Measurements from ENCODE around the gene ERICH2. TPM values are rescaled to one million over a fixed set of nuclear protein-coding genes. Genes with fewer than 3 reads are reported as not detected.

The ERICH2 gene
- total RNA-seq = not detected

DNA sequence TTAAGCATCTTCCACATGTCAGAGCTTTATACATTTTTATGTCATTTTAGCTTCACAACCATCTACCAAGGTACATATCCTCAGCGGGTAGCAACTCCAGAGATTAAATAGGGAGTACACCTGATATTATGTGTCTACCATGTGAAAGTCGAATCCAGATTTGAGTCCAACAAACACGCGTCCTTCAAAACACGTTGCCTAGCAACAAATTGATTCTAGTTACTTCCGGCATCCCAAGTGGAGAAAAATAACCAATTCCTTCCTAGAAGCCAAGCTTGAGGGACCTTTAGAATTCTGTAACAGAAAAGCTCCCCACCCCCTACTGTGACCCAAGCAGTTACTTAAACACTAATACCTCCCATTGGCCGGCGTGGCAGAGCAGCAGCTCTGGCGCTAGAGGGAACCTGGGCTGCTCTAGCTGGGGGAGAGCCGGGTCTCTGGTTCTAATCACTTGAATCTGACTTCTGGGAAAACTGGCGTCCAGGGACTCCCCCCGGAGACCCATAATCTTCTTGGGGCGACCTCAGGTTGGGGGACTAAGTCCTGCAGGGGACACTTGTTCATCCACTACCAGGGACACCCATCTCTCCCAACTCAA lies at the start of gene ERICH2:
ERICH2 (plus strand) TSS at position 371 of the 598 bp plus-strand sequence. CDS start 304 bp downstream, outside the sequence.

GRCh38 chr2:170816504-170817092 lies 46.4 kb downstream of the ERICH2 start, which contains the start of gene GAD1:
Gene GAD1, plus strand, starts transcription at chr2:170816887. Its CDS starts 1,705 bp downstream, at chr2:170818592.

Other genes starting within 250 kb of the ERICH2 start
- gene SP5, start 55.0 kb upstream of the ERICH2 start, total RNA-seq = not detected
- under 1 TPM; 0.38 to 0.48 TPM for gene GAD1, start 46.5 kb downstream of the ERICH2 start, total RNA-seq
- gene GORASP2, start 158.9 kb downstream of the ERICH2 start, total RNA-seq = 10 to 100 TPM; 68.5 to 71.1 TPM

All from activated naive CD4-positive, alpha-beta T cell treated with anti-CD3 and anti-CD28 coated beads, Interleukin-2, amount 10 ng/mL, durations not matched to agents 5 hours and 36 hours (primary cell).